GM10266 (cell line): ENCODE data around the gene SAMM50.

Source experiments
- DNase-seq: peaks from one replicate; pipeline ENCODE4 v3.0.0; 2012; ENCODE audit errors: extremely low spot score
- TF ChIP-seq, protein P1 (sequence below): IDR thresholded peaks from 2 replicates; pipeline ENCODE4 v1.5.1; 2012; ENCODE audit warnings: mild to moderate bottlenecking, low read depth; ENCODE audit not compliant: control insufficient read depth, insufficient read depth; ENCODE audit errors: missing control alignments

The SAMM50 gene

DNA sequence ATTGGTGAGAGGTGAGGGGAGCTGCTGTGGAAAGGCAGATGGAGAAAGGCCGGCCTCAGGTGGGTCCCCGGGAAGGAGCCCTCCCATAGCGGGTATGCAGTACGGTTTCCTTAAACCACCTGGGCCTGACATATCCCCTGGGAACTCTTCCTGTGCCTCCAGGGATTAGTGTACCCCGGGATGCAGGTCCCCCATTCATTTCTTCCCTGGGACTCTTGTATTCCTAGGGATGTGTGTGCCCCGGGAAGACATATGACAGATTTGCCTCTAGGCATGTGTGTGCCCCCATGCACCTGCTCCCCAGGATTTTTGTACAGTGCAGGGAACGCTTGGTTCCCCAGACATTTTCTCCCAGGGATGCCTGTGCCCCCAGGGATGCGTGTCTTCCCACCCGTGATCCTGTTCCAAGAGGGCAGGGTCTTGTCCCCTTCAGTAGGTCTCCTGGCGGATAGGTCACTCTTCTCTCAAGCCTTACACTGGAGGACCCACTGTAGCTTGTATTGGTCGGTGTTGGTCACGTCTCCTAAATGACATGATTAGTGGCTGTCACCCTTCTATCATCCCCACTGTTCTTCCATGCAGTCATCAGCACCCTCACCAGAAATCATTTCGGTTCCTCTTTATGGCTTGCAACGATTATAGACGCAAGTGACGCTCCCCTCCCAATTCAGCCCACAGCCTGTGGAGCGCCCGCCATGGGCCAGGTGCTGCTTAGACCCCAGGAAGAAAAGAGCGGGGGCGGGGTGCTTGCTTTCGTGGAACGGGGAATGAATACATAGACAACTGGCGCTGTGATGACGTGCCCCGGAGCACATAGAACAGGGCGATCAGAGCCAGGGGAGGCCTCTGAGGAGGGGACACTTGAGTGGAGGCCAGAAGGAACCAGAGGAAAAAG lies 70.2 kb downstream of the SAMM50 start:
- peak; percentile 94 for DNase-seq
- TF ChIP-seq, protein P1, sequence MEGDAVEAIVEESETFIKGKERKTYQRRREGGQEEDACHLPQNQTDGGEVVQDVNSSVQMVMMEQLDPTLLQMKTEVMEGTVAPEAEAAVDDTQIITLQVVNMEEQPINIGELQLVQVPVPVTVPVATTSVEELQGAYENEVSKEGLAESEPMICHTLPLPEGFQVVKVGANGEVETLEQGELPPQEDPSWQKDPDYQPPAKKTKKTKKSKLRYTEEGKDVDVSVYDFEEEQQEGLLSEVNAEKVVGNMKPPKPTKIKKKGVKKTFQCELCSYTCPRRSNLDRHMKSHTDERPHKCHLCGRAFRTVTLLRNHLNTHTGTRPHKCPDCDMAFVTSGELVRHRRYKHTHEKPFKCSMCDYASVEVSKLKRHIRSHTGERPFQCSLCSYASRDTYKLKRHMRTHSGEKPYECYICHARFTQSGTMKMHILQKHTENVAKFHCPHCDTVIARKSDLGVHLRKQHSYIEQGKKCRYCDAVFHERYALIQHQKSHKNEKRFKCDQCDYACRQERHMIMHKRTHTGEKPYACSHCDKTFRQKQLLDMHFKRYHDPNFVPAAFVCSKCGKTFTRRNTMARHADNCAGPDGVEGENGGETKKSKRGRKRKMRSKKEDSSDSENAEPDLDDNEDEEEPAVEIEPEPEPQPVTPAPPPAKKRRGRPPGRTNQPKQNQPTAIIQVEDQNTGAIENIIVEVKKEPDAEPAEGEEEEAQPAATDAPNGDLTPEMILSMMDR = no peak

DNA sequence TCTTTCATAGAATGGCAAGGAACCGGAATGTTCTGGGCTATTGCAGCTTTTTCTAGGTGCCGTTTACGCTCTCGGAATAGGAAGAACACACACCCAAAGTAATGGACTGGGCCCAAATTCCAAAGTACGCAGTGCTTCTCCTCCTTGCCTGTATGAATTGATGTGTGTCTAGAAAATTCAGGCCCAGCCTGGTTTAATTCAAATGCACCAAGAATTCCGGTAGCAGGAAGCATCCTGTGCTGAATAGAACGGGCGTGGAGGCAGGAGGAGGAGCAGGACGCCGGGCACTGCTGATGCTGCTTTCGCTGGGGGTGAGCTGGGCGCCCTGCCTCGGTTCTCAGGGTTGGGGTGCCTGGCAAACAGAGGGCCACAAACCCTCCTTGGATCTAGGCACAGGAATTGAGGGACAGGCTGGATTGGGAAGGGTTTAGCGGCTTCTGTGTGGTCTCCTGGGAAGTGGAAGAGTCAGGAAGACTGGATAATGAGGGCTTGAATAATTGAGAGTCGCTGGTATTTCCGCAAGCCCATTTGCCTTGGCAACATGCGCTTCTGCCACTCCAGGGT lies 70.9 kb downstream of the SAMM50 start:
- no peak for DNase-seq
- TF ChIP-seq, protein P1 = no peak

GRCh38 chr22:44026630-44027511 lies 71.6 kb downstream of the SAMM50 start:
- DNase-seq = peak; percentile 92

DNA sequence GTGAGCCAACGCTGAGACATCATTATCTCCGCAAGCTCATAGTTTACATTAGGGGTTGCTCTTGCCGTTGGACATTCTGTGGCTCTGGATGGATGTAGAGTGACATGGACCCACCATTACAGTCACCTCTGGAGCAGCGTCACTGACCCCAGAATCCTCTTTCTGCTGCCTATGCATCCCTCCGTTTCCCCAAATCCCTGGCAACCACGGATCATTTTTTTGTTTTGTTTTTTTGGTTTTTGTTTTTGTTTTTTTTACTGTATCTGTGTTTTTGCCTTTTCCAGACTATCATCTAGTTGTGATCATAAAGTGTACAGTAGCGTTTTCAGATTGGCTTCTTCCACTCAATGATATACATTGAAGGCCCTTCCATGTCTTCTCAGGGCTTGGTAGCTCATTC lies 72.8 kb downstream of the SAMM50 start:
- TF ChIP-seq, protein P1 = no peak
- no peak for DNase-seq

More at GRCh38 chr22:44026630-44027511, 71.6 kb downstream of the SAMM50 start:
- TF ChIP-seq, protein P1 = no peak

- no peak for DNase-seq
- TF ChIP-seq, protein P1 = no peak
Measured at GRCh38 chr22:44029069-44029468, 73.8 kb downstream of the SAMM50 start.

- DNase-seq = no peak
- TF ChIP-seq, protein P1 = no peak
Measured at GRCh38 chr22:44030051-44030701, 74.9 kb downstream of the SAMM50 start.
